Epidermal melanocyte (primary cell): Measurements from ENCODE around the gene VDR.

Experiments
- DNase-seq: peaks from one replicate; pipeline ENCODE4 v3.0.0; 2011; ENCODE audit warnings: low spot score; ENCODE audit not compliant: insufficient read length

VDR gene

DNA sequence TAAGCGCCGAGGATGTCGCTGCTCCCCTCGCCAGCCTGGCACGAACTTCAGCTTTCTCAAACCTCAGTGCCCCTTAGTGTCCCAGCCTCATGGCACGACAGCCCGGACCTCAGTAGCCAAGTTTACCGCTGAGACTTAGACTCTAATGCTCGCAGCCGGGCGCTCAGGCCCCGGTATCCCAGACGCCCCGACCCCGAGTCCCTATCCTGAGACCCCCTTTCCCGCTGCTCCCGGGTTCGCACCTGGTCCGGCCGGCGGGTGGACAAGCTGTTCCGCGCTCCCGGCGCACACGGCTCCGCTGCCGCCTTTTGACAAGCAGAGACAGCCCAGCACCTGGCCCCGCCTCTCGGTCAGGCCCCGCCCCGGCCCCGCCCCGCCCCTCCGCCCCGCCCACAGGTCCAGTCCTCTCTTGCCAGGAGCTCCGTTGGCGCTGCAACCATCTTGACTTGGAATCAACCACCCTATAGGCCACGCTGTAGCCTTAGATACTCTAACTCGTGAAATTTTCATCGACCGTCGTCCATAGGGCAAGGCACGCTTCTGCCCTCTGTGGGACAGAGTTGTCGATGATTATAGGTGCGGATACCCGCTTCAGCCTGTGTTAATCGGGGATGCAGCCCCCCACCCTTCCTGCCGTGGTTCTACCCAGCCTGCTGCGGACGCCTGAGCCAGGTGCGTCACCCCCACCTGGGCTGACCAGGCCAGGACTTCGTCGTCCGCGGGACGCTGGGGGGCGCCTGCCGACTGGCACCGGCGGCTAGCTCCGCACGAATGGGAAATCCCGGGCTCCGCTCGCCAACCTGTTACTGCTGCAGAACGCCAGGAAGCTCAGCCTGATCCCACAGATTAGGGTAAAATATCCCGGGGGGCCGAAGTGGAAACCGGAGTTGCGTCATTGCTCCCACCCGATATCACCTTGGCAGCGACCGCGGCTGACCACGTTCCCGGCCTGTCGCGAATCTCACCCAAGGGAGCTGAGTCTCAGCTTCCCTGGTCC lies at the start of gene VDR:
VDR (minus strand) TSS at position 282 of the 997 bp plus-strand sequence. CDS start 25,881 bp downstream, outside the sequence.
- peak; percentile 76 for DNase-seq

GRCh38 chr12:47954058-47954457 lies 49.3 kb upstream of the VDR start:
- no peak for DNase-seq

DNA sequence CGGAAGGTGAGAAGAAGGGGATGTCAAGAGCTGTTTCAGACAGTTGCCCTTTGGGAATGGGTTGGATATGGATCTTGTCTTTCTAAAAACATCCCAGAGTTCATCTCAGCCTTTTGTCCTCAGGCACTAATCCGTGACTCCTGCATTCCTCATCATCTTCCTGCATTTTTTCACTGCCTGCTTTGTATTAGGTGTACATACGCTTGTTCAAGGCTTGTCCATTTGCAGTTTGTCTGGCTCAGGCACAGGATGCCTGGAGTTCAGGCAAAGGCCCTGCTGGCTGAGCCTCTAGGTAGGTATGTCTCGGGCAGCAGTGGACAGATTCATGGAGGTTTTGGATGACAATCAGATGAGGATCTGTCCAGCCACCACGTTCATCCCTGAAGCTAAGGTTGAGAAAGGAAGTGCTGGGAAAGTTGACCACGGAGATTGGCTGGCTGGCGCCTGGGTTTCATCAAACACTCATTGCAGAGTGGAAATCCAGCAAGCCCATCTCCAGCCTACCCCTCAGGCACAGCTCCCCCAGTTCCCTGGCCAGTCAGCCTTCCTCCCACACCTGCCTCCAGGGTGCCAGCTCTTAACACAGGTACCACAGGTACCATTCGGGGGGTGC lies 46.2 kb upstream of the VDR start:
- no peak for DNase-seq

- DNase-seq: peak; percentile 95
These were observed 44.9 kb upstream of the VDR start for GRCh38 chr12:47949441-47950341.

DNA sequence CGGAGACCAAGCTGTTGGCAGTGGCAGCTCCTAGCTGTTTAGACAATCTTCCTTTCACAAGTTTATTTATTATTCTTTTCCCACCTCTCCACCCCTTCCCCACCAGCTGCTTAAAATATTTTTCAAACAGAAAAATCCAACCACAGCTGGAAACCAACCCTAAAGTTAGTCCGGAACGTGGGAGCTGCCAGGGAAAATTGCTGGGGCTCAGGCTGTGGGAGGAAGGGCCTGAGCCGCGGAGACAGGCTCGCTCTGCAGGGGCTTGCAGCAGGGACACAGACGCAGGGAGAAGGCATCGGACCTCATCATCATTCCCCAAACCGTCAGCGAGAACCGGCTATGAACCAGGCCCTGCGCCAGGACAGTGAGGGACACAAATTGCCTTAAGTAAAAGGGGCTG lies 42.5 kb upstream of the VDR start:
- DNase-seq: no peak

DNA sequence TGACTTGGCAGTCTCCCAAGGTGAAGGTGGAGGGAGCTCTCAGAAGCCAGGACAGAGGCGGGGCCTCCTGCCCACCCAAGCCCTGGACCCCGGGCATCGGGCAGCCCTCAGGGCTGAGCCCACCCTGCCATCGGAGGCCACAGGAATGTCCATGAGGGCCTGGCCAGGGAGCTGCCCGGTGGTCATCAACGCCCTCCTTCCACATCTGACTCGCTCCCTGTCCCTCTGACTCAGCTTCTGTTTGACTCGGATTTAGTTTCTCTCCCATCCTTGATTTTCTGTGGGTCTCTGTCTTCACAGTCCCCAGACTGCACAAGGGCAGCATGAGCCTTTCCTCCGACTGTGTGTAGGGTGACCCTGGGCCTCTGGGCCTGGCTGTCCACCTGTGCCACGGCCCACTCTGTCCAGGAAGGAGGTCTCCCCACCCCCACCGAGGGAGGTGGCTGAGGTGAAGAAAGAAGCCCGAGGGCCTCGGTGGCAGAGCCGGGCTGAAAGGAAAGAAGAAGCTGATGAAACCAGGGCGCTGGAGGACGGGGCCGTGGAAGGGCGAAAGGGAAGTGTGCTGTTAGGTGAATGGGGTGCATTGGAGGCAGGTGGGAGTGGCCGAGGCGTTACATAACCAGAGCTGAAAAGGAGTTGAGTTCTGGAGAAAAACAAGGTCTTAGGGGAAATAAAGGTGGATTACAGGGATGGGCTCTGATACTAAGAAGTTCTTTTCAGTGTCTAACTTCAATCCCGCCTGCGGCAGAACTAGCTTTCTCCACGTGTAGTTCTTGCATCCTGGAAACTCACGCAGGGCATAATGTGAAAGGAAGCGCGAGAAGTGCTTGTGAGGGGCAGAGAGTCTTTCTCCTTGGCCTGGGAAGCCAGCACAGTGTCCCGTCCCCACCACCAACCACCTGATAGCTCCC lies 41.9 kb upstream of the VDR start:
- DNase-seq: no peak

DNA sequence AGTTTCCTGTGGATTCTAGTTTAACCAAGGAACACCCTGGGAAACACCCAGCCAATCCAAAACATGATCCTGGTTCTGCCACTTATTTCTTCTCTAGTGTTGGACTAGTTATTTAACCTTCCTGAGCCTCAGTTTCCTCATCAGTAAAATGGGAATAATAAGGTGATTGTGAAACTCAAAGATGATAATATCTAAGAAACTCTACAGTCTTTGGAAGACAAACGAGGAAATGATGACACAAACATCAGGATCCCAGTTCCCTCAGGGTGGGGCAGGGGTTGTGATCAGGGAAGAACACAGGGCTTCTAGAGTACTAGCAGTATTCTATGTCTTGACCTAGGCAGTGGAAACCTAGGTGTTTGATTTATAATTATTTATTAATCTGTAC lies 40.5 kb upstream of the VDR start:
- no peak for DNase-seq

DNA sequence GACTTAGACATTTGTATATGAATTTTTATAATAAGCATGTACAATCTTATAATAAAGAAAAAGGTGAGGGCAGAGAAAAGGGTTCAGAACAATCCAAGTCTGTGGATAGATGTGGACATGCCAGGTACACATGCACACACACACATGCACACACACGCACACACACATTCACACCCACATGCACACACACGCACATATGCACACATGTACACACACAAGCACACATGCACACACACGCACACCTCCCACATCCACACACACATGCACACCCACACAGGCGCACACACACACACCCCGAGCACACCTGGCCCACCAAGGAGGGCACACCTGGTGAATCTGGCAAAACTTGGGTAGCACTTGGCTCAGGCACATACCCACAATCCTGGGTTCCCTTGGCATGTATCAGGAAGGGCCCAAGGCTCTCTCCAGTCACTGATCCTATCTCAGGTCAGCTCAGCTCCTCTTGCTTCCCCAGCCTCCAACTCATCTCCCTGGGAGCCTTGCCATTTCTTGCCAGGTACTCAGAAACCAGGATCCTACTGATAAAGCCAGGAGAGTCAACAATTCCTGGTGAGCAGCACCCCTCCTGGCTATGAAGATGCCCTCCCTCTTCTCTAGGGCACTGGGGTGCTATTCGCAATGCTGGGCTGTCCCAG lies 40.0 kb upstream of the VDR start:
- DNase-seq: no peak

- no peak for DNase-seq
These were observed 39.0 kb upstream of the VDR start for GRCh38 chr12:47943623-47944340.

DNA sequence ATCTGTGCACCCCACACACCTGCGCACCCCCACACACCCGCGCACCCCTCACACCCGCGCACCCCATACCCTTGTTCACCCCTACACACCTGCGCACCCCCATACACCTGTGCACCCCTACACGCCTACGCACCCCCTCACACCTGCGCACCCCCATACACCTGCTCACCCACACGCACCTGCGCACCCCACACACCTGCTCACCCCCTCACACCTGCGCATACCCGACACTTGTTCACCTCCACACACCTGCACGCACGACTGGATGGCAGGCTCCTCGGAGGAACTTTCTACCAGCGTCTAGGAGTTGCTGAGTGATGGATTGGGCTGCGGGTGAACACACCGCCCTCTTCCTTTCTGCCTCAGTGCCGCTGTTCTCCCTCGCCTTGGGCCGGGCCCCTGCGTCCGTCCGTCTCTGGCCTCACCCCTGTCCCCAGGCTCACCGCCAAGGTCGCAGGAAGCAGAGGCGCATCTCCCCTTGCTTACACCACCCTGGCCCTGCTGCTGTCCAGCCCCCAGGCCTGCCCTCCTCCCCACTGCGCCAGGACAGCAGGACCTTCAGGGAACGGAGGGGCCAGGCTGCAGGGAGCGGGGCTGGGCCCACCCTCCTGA lies 37.9 kb upstream of the VDR start:
- no peak for DNase-seq

DNA sequence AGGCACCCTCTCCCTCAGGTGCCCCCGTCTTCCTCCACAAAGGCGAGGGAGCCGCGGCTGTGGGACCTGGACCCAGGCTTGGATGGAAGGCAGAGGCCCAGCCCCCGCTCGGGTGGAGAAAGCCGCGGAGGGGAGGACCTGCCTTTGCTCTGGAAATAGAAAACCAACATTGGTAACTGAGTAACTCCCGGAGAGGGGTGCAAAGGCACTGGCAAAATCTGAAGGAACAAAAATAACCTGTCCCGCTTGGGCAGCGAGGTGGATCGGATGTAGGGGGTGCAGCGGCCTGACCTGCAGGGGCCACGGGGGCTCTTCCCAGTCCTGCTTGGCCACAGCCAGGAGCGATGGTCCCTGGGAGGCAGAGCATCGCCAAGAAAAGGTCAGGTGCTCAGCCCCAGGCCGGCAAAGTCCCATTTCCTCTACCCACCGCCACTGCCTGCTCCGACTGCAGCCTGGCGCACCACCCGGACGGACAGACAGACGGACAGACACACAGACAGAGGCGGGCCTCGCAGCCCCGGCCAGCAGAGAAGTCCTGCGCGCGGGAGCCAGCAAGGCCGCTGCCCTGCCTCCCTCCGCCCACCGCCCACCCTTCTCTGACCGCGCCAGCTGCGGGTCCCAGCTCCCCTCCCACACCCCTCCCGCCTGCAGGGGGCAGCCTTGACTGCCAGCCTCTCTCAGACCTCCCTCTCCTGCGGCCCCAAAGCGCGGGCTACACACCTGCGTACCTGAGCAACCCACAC lies 37.2 kb upstream of the VDR start:
- no peak for DNase-seq

GRCh38 chr12:47941475-47941780 lies 36.6 kb upstream of the VDR start:
- DNase-seq: no peak

DNA sequence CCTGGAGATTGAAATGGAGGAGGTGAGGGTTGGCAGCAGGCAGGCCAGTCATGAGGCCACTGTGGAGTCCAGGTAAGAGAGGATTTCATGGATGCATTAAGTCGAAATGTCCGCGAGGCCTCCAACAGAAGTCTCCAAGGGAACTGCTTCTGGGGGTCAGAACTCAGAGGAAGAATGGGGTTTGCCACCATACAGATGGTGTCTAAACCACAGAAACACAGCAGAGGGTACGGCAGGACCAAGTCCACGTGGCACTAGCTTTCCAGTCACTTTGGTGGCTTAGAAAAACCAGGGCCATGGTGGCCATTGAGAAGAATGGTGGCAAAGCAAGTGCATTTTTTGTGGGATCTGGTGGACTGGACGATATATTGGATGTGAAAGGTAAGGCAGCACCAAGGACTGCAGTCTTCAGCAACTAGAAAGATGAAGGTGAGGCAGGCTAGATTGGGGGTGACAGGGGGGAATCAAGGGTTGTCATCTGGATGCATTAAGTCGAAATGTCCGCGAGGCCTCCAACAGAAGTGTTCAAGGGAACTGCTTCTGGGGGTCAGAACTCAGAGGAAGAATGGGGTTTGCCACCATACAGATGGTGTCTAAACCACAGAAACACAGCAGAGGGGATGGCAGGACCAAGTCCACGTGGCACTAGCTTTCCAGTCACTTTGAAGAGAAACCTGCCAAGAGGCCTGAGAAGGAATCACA lies 36.1 kb upstream of the VDR start:
- DNase-seq: no peak

- DNase-seq: no peak
These were observed 34.3 kb upstream of the VDR start for GRCh38 chr12:47939009-47939601.

GRCh38 chr12:47938594-47938993 lies 33.8 kb upstream of the VDR start:
- DNase-seq: no peak

DNA sequence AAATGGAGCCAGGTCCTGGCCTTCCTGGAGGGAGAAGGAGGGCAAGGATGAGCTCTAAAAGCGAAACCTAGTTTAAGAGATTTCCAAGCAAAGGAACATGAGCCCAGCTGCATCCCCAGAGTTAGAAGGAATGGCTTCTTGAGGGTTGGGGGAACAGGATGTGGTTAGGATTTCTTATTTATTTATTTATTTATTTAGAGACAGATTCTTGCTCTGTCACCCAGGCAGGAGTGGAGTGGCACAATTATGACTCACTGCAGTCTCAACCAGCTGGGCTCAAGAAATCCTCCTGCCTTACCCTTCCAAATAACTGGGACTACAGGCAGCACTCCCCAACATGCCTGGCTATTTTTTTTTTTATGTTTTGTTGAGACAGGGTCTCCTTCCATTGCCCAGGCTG lies 33.3 kb upstream of the VDR start:
- DNase-seq: no peak

DNA sequence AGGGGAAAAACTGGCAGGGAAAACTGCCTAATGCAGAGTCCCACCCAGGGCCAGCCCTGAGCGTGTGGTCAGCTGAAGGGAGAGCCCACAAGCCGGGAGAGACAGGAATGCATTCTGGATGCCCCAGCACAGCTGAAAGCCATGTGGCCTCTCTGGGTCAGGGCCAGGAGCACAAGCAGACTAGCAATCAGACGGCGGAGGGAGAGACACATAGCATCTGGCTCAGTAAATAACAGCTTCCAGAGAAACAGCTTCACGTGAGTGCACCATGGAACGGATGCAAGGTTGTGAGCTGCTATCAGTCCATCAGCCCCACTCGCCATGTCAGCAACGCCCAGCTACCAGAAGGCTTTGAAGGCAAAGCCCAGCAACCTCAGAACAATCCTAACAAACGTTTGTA lies 30.4 kb upstream of the VDR start:
- peak; percentile 90 for DNase-seq
